Fibroblast of villous mesenchyme (primary cell): ENCODE measurements around the gene RIMKLA. TPM values are rescaled to one million over a fixed set of nuclear protein-coding genes. Genes with fewer than 3 reads are reported as not detected.
A peak's percentile ranks its signal among the peaks of the same experiment; 100 is the strongest.

ENCODE experiments used
- DNase-seq: peaks from one replicate; pipeline ENCODE4 v3.0.0-alpha.2; 2010; ENCODE audit warnings: low read depth
- H3K4me3 ChIP-seq: 2 replicates; pipeline ENCODE4 v1.5.1; 2011; ENCODE audit warnings: low read depth, mild to moderate bottlenecking, low read length
- CTCF ChIP-seq: IDR thresholded peaks from 2 replicates; pipeline ENCODE4 v1.5.1; 2012; ENCODE audit warnings: low read depth, mild to moderate bottlenecking, low read length; ENCODE audit not compliant: insufficient read depth
- total RNA-seq: library from RNA; depleted of rRNA; stranded (reverse); fragments of >200 nt; gene quantifications from 2 replicates; pipeline ENCODE4 v1.2.3, GENCODE V29; 2012

Gene RIMKLA
- total RNA-seq, 1 donor, result not detected

- no peak for DNase-seq
- TF ChIP-seq CTCF, result no peak
- no peak overlapping the region for H3K4me3 ChIP-seq
Measured at GRCh38 chr1:42370876-42371549, 9.6 kb upstream of the RIMKLA start.

- TF ChIP-seq CTCF, result no peak
- DNase-seq, result no peak
Measured at GRCh38 chr1:42372796-42373195, 7.8 kb upstream of the RIMKLA start.

GRCh38 chr1:42379794-42380585, 602 bp upstream of the RIMKLA start:
- H3K4me3 ChIP-seq, result peak overlapping the region; percentile 26
- DNase-seq, result peak; percentile 23
- TF ChIP-seq CTCF, result no peak

More at GRCh38 chr1:42372796-42373195, 7.8 kb upstream of the RIMKLA start:
- no peak overlapping the region for H3K4me3 ChIP-seq

GRCh38 chr1:42381280-42381673, 685 bp downstream of the RIMKLA start:
- no peak overlapping the region for H3K4me3 ChIP-seq
- no peak for DNase-seq
- no peak for TF ChIP-seq CTCF

GRCh38 chr1:42385283-42385682, 4.7 kb downstream of the RIMKLA start:
- H3K4me3 ChIP-seq, result no peak overlapping the region
- no peak for TF ChIP-seq CTCF
- DNase-seq, result peak; percentile 6

GRCh38 chr1:42386051-42386450, 5.5 kb downstream of the RIMKLA start:
- no peak for TF ChIP-seq CTCF
- H3K4me3 ChIP-seq, result no peak overlapping the region
- no peak for DNase-seq
